BE2C (cell line): ENCODE results near the gene SERPINE2.
A peak's percentile ranks its signal among the peaks of the same experiment; 100 is the strongest.

Source experiments
- DNase-seq: peaks from one replicate; pipeline ENCODE4 v3.0.0-alpha.2; 2020
- H3K27me3 ChIP-seq: fragments of 250-450 bp; sonication (Bioruptor Pico); 2 replicates; pipeline ENCODE4 v1.5.1; 2020; ENCODE audit warnings: mild to moderate bottlenecking
- H3K36me3 ChIP-seq: fragments of 250-450 bp; sonication (Bioruptor Pico); 2 replicates; pipeline ENCODE4 v1.5.1; 2020; ENCODE audit warnings: mild to moderate bottlenecking
- H3K4me1 ChIP-seq: fragments of 250-450 bp; sonication (Bioruptor Pico); 2 replicates; pipeline ENCODE4 v1.5.1; 2020
- H3K4me3 ChIP-seq: 2 replicates; pipeline ENCODE4 v1.5.1; 2011; ENCODE audit warnings: low read depth, low read length
- H3K9me3 ChIP-seq: fragments of 250-450 bp; sonication (Bioruptor Pico); 2 replicates; pipeline ENCODE4 v1.5.1; 2020
- TF ChIP-seq, protein P1 (sequence below): IDR thresholded peaks from 2 replicates; pipeline ENCODE4 v1.5.1; 2012; ENCODE audit warnings: mild to moderate bottlenecking, low read depth, low read length

The SERPINE2 gene

DNA sequence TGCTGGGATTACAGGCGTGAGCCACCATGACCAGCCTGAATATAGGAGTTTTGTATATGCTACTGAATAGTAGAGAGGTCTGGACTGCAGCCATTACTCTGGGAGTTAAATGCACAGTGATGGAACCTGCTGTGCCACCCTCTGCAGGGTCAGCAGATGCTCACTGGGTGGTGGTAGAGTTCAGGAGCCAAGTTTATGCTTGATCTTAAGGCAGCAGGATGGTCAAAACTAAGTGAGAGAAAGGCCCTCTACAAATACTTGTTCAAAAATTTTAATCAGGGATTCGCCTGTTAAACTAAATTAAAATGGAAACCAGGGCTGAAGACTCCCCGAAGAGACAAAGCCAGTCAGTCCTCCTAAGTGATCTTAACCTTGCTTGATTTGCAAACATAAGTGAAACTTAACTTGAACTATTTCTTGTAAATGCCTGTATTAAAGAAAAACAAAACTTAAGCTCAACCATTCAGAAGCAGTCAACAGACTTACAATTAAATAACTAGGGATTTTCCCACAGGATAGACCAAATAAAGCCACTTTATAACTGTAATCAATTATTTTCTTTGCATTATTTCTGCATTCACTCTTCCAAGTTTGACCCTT lies 89.7 kb downstream of the SERPINE2 start:
- no peaks in the 10 kb centered on the region for H3K9me3 ChIP-seq
- no peaks in the 10 kb centered on the region for H3K36me3 ChIP-seq
- no peak overlapping the region for H3K4me3 ChIP-seq
- H3K4me1 ChIP-seq: peaks cover 9% of the 10 kb centered on the region
- H3K27me3 ChIP-seq: no peaks in the 10 kb centered on the region
- no peak for DNase-seq
- TF ChIP-seq, protein P1, sequence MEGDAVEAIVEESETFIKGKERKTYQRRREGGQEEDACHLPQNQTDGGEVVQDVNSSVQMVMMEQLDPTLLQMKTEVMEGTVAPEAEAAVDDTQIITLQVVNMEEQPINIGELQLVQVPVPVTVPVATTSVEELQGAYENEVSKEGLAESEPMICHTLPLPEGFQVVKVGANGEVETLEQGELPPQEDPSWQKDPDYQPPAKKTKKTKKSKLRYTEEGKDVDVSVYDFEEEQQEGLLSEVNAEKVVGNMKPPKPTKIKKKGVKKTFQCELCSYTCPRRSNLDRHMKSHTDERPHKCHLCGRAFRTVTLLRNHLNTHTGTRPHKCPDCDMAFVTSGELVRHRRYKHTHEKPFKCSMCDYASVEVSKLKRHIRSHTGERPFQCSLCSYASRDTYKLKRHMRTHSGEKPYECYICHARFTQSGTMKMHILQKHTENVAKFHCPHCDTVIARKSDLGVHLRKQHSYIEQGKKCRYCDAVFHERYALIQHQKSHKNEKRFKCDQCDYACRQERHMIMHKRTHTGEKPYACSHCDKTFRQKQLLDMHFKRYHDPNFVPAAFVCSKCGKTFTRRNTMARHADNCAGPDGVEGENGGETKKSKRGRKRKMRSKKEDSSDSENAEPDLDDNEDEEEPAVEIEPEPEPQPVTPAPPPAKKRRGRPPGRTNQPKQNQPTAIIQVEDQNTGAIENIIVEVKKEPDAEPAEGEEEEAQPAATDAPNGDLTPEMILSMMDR: 0 out of 2 replicates have a peak, but pooled peaks have one; percentile 6

DNA sequence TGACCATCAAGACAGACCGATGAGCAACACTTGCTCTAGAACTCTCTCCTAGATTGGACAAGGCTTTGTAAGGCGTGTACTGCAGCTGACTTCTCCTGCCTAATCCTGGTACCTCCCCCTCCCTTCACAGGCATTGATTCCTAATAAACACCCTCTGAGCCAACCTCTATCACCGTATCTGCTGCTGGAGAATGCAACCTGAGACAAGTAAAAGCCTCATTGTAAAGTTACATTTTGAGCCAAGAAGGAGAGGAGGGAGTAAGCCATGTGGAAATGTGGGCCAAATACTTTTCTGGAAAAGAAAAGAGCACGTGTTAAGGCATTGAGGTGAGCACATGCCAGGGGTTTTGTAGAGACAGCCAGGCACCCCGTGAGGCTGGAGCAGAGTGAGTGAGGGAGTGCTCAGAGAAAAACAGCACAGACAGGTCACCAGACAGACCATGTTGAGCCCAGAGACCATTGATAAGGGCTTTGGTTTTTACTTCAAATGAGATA lies 91.3 kb downstream of the SERPINE2 start:
- peaks cover 16% of the 10 kb centered on the region for H3K4me1 ChIP-seq
- no peak for DNase-seq
- H3K9me3 ChIP-seq: no peaks in the 10 kb centered on the region
- TF ChIP-seq, protein P1: no peak
- no peak overlapping the region for H3K4me3 ChIP-seq
- no peaks in the 10 kb centered on the region for H3K36me3 ChIP-seq
- H3K27me3 ChIP-seq: no peaks in the 10 kb centered on the region

DNA sequence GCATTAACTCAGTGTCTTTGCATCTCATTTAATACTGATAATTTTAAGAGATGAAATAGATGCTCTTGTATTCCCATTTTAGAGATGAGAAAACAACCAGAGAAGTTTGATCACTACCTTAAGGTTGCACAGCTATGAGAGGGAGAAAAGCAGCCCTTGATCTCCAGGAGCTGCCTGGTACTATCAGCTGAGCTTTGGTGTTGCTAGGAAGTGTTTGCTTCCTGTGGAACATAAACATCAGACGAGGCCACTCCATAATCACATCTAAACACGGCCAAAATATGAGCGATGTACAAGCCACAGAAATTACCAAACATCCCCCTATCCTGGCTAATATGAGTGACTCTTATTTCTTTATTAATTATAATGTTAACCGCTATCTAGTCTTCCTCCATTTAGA lies 93.3 kb downstream of the SERPINE2 start:
- no peaks in the 10 kb centered on the region for H3K9me3 ChIP-seq
- TF ChIP-seq, protein P1: no peak
- DNase-seq: no peak
- peaks cover 7% of the 10 kb centered on the region; the same call in 1 of the 2 replicates for H3K4me1 ChIP-seq
- H3K36me3 ChIP-seq: no peaks in the 10 kb centered on the region
- no peak overlapping the region for H3K4me3 ChIP-seq
- H3K27me3 ChIP-seq: no peaks in the 10 kb centered on the region

DNA sequence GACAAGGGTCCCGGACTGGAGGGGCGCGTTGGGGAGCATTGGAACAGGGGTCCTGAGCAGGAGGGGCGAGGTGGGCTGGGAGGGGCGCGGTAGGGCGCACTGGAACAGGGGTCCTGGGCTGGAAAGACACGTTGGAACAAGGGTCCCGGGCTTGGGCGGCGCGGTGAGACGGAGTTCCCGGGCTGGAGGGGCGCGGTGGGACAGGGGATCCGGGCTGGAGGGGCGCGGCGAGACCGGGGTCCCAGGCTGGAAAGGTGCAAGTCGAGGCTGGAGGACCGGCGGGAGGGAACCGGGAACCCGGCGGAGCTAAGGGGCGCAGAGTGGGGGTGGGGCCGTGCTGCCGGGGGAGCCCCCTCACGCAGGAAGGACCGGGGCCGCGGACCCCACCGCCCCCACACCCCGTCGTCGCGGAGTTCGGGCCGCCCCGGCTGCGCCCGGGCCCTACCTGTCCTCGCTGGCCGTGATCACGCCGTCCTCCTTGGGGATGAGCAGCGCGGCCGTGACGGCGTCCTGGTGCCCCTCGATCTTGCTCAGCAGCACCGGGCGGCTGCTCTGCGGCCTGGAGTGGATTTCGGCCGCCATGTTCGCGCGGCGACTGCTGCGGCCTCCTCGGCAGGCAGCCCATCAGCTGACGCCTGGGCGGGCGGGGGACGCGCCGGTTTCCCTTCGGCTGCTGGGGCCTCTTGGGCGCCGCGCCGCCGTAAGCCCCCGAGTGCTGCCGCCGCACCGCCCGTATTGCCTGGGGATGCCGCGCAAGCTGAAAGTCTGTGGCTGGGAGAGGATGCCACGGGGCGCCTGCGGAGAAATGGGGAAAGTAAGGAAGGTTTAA lies 94.2 kb downstream of the SERPINE2 start, which contains the start of gene WDFY1:
Gene WDFY1, minus strand, starts transcription at position 633 of the 829 bp plus-strand sequence. Its CDS starts 51 bp downstream, at position 582.
- Histone ChIP-seq H3K27me3 (no peaks in the 10 kb centered on the region), H3K9me3 (no peaks in the 10 kb centered on the region)
- TF ChIP-seq, protein P1: no peak

DNA sequence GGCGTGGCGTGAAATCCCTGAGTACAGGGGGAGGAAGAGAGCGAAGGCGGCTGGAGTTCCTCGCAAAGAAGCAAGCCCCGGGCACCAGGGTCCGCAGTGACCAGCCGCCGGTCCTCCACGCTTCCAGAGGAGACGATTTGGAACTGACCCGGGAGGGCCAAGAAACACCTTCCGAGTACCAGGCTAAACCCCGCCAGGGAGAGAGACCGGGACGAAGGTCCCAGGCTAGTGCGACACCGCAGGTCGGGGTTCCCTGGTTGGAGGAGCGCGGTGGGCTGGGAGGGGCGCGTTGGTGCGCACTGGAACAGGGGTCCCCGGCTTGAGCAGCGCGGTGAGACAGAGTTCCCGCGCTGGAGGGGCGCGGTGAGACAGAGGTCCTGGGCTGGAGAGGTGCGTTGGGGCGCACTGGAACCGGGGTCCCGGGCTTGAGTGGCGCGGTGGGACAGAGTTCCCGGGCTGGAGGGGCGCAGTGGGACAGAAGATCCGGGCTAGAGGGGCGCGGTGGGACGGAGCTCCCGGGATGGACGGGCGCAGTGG lies 94.9 kb downstream of the SERPINE2 start:
- Histone ChIP-seq H3K9me3 (no peaks in the 10 kb centered on the region), H3K36me3 (no peaks in the 10 kb centered on the region; the same call in none of the 2 replicates), H3K4me3 (peak overlapping the region; percentile 93), H3K4me1 (peaks cover 7% of the 10 kb centered on the region; the same call in 1 of the 2 replicates), H3K27me3 (no peaks in the 10 kb centered on the region)
- TF ChIP-seq, protein P1: no peak
- peak; percentile 55 for DNase-seq

More for the DNA sequence above, 94.2 kb downstream of the SERPINE2 start, which contains the start of gene WDFY1:
- Histone ChIP-seq H3K4me3 (peak within 1 kb of the TSS; percentile 93), H3K4me1 (peaks cover 7% of the 10 kb centered on the region; the same call in 1 of the 2 replicates), H3K36me3 (no peaks in the 10 kb centered on the region)
- DNase-seq: peak; percentile 93
